ENCODE data around the gene KCNMA1. TPM values are rescaled to one million over a fixed set of nuclear protein-coding genes. Genes with fewer than 3 reads are reported as not detected.

Gene KCNMA1
- total and polyA plus RNA-seq, 3 donors from 2014 or later = 13.6 to 36.1 (median 24.7) TPM

- Histone ChIP-seq H3K4me1 (no peaks in the 10 kb centered on the region), H3K9me3 (no peaks in the 10 kb centered on the region), H3K36me3 (ENCODE audit: low read depth, missing control alignments) (no peaks in the 10 kb centered on the region), H3K27ac (no peak overlapping the region), H3K27me3 (no peaks in the 10 kb centered on the region), H3K4me3 (no peak overlapping the region)
- DNase-seq = no peak
- intact Hi-C loops (cut with DNase I; ENCODE audit: low total_unique reads) = no loop called here
- WGBS, 2 donors = 90 to 91% methylated on average over 2 of the region's 2 CpGs
- TF ChIP-seq, protein P1, sequence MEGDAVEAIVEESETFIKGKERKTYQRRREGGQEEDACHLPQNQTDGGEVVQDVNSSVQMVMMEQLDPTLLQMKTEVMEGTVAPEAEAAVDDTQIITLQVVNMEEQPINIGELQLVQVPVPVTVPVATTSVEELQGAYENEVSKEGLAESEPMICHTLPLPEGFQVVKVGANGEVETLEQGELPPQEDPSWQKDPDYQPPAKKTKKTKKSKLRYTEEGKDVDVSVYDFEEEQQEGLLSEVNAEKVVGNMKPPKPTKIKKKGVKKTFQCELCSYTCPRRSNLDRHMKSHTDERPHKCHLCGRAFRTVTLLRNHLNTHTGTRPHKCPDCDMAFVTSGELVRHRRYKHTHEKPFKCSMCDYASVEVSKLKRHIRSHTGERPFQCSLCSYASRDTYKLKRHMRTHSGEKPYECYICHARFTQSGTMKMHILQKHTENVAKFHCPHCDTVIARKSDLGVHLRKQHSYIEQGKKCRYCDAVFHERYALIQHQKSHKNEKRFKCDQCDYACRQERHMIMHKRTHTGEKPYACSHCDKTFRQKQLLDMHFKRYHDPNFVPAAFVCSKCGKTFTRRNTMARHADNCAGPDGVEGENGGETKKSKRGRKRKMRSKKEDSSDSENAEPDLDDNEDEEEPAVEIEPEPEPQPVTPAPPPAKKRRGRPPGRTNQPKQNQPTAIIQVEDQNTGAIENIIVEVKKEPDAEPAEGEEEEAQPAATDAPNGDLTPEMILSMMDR (IDR thresholded peaks at IDR 0.05) = no peak
- TF ChIP-seq POLR2A (IDR thresholded peaks at IDR 0.05) = no peak
Measured at GRCh38 chr10:77023396-77023795, 614.2 kb downstream of the KCNMA1 start.

- Histone ChIP-seq H3K36me3 (ENCODE audit: low read depth, missing control alignments) (no peaks in the 10 kb centered on the region), H3K27me3 (no peaks in the 10 kb centered on the region), H3K4me1 (no peaks in the 10 kb centered on the region), H3K9me3 (no peaks in the 10 kb centered on the region), H3K27ac (no peak overlapping the region), H3K4me3 (no peak overlapping the region)
- TF ChIP-seq, protein P1 (IDR thresholded peaks at IDR 0.05) = no peak
- TF ChIP-seq POLR2A (IDR thresholded peaks at IDR 0.05) = no peak
- no peak for DNase-seq
- intact Hi-C loops (cut with DNase I; ENCODE audit: low total_unique reads) = no loop called here
- WGBS, 2 donors = 80 to 84% methylated on average over 4 of the region's 4 CpGs
Measured at GRCh38 chr10:77022671-77023070, 614.9 kb downstream of the KCNMA1 start.

DNA sequence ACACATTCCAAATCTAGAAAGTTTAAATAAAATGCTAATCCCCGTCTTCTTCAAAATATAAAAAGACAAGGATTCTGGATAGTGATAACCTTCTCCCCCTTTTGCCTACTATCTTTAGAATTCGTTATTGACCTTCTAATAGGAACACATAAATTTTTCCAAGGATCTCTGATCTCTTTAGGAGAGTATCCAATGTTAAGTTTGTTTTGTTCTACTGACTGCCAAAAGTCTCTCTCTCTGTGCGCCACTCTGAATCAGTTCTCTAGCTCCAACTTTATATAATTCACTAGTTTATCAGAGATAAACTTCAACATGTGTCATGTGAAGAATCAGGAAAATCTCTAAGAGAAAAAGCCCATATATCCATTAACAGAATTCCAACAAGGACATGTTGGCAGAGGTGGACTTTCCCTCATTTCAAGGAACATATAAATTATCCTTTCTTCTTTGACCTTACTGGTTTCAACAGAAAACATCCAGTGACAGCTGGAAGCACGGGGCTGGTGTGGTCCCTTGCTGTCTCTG, 615.6 kb downstream of the KCNMA1 start:
- H3K4me3 ChIP-seq = no peak overlapping the region
- H3K27ac ChIP-seq = no peak overlapping the region
- intact Hi-C loops (cut with DNase I; ENCODE audit: low total_unique reads) = no loop called here
- H3K27me3 ChIP-seq = no peaks in the 10 kb centered on the region
- no peaks in the 10 kb centered on the region for H3K9me3 ChIP-seq
- H3K4me1 ChIP-seq = no peaks in the 10 kb centered on the region
- no peak for DNase-seq
- TF ChIP-seq, protein P1 (IDR thresholded peaks at IDR 0.05) = no peak
- no peak for TF ChIP-seq POLR2A (IDR thresholded peaks at IDR 0.05)
- WGBS, 2 donors = 43 to 49% methylated on average over 4 of the region's 4 CpGs
- H3K36me3 ChIP-seq (ENCODE audit: low read depth, missing control alignments) = no peaks in the 10 kb centered on the region

GRCh38 chr10:77020426-77021040, 617.1 kb downstream of the KCNMA1 start:
- DNase-seq = no peak
- Histone ChIP-seq H3K4me1 (no peaks in the 10 kb centered on the region), H3K27me3 (no peaks in the 10 kb centered on the region), H3K9me3 (no peaks in the 10 kb centered on the region), H3K27ac (no peak overlapping the region), H3K36me3 (ENCODE audit: low read depth, missing control alignments) (no peaks in the 10 kb centered on the region), H3K4me3 (no peak overlapping the region)
- TF ChIP-seq, protein P1 (IDR thresholded peaks at IDR 0.05) = no peak
- no peak for TF ChIP-seq POLR2A (IDR thresholded peaks at IDR 0.05)
- WGBS, 2 donors = 85 to 88% methylated on average over 4 of the region's 4 CpGs
- intact Hi-C loops (cut with DNase I; ENCODE audit: low total_unique reads) = no loop called here

DNA sequence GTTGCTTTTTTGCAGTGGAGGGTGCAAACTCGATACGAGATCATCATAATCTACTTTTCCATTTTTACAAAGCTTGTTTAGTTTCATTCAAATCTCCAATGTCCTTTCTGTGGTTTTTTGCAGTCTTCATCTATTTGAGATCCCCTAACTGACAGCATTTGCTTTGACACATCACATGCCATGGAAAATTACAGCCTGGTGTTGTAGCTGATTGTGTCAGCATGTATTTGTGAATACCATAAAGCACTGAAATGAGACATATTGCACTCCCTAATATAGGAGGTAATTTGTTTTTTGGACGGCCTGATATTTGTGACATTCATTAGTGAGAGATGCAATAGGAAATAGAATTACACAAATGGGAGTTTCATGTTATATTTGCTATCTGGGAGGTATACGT, 620.8 kb downstream of the KCNMA1 start:
- DNase-seq = no peak
- H3K4me1 ChIP-seq = no peaks in the 10 kb centered on the region
- 86 to 89% methylated on average over 4 of the region's 4 CpGs for WGBS, 2 donors
- H3K9me3 ChIP-seq = no peaks in the 10 kb centered on the region
- H3K27ac ChIP-seq = no peak overlapping the region
- intact Hi-C loops (cut with DNase I; ENCODE audit: low total_unique reads) = no loop called here
- H3K27me3 ChIP-seq = no peaks in the 10 kb centered on the region
- H3K4me3 ChIP-seq = no peak overlapping the region
- TF ChIP-seq, protein P1 (IDR thresholded peaks at IDR 0.05) = no peak
- no peak for TF ChIP-seq POLR2A (IDR thresholded peaks at IDR 0.05)
- H3K36me3 ChIP-seq (ENCODE audit: low read depth, missing control alignments) = no peaks in the 10 kb centered on the region
